Measurements from ENCODE around the gene REX1BD. TPM values are rescaled to one million over a fixed set of nuclear protein-coding genes. Genes with fewer than 3 reads are reported as not detected.

The REX1BD gene
- total and polyA plus RNA-seq, 2 donors (not counting 3 experiments of a cell fraction or from before 2014, with no cell fraction given): 64.4 to 90.9 TPM

- ChIA-PET CTCF (interaction anchor here (0.9 to 2.0 kb wide), 9 partner anchors 14 to 115 kb away, joined by 3 to 12 read pairs (median 7); partner anchors contain the start of genes ELL, FKBP8 and UBA52), POLR2A (interaction anchor here (0.6 to 1.8 kb wide), 5 partner anchors 14 to 306 kb away, joined by 3 to 9 read pairs (median 4); partner anchors contain the start of genes ELL and UBA52)
- Histone ChIP-seq H3K4me2 (ENCODE audit: insufficient read depth, low read length) (peak within 1 kb of the TSS; percentile 91), H2AFZ (ENCODE audit: low read depth, low read length) (peak within 1 kb of the TSS; percentile 30), H3K9ac (replicated peaks; ENCODE audit: extremely low read depth, insufficient read depth, low read length) (peak within 1 kb of the TSS; percentile 89), H3K27me3 (ENCODE audit: control insufficient read depth in 2 of 2, insufficient read depth in 2 of 2, low read length in 2 of 2) (no peaks in the 10 kb centered on the region), H3K27ac (ENCODE audit: insufficient read depth, low read depth, low read length) (peak within 1 kb of the TSS; percentile 84), H3K79me2 (ENCODE audit: control insufficient read depth, insufficient read depth, low read length) (peaks cover 27% of the 10 kb centered on the region), H3K4me1 (ENCODE audit: control insufficient read depth, extremely low read depth, insufficient read depth, low read length) (peaks cover 28% of the 10 kb centered on the region), H3K4me3 (replicated peaks in 1 of 3; ENCODE audit: insufficient read depth in 1 of 3, low read depth in 1 of 3, low read length in 3 of 3) (peak within 1 kb of the TSS; percentile 56 to 90 (median 81)), H3K9me3 (replicated peaks; ENCODE audit: control insufficient read depth, insufficient read depth, low read length) (no peaks in the 10 kb centered on the region), H3K9me1 (replicated peaks; ENCODE audit: control insufficient read depth, extremely low read depth, insufficient read depth, low read length) (no peaks in the 10 kb centered on the region), H4K20me1 (replicated peaks; ENCODE audit: control insufficient read depth, extremely low read depth, insufficient read depth, low read length) (no peaks in the 10 kb centered on the region), H3K36me3 (ENCODE audit: control insufficient read depth in 2 of 2, extremely low read depth in 1 of 2, insufficient read depth in 2 of 2, low read length in 2 of 2) (no peaks in the 10 kb centered on the region)
- FAIRE-seq: peak; percentile 98
- intact Hi-C loops (cut with micrococcal nuclease): loop anchor here (1.0 kb wide), 2 partner anchors 14 to 35 kb away; partner anchors contain the start of genes ELL and UBA52
- dilution Hi-C loops (cut with MboI; ENCODE audit: extremely low pct_ligation_motif_present, low sequenced_read_pairs): no loop called here
- peak; percentile 91 for TF ChIP-seq POLR2AphosphoS5 (IDR thresholded peaks at IDR 0.05; ENCODE audit: insufficient read depth, low read depth, low read length)
- no peak for TF ChIP-seq MAX (IDR thresholded peaks at IDR 0.05; ENCODE audit: insufficient read depth, insufficient read length)
- no peak for TF ChIP-seq FOS (IDR thresholded peaks at IDR 0.05; ENCODE audit: borderline replicate concordance, insufficient read depth, low read length)
- peak; percentile 66 for TF ChIP-seq POLR2A (IDR thresholded peaks at IDR 0.05; ENCODE audit: low read depth, low read length)
- DNase-seq (ENCODE audit: low read depth, low spot score): peak; percentile 98
- BruUV-seq (replicated peaks): no TSS peak
Measured at GRCh38 chr19:18557411-18558201, 31.0 kb upstream of the REX1BD start, which contains the start of gene KXD1. TSS of gene KXD1 (plus strand) at chr19:18557870. CDS start at chr19:18562057, 4,187 bp downstream.

- Histone ChIP-seq H3K9ac (replicated peaks; ENCODE audit: extremely low read depth, insufficient read depth, low read length) (peak overlapping the region; percentile 89), H3K79me2 (ENCODE audit: control insufficient read depth, insufficient read depth, low read length) (peaks cover 28% of the 10 kb centered on the region), H3K4me1 (ENCODE audit: control insufficient read depth, extremely low read depth, insufficient read depth, low read length) (peaks cover 30% of the 10 kb centered on the region), H4K20me1 (replicated peaks; ENCODE audit: control insufficient read depth, extremely low read depth, insufficient read depth, low read length) (no peaks in the 10 kb centered on the region), H3K36me3 (ENCODE audit: control insufficient read depth in 2 of 2, extremely low read depth in 1 of 2, insufficient read depth in 2 of 2, low read length in 2 of 2) (no peaks in the 10 kb centered on the region), H3K9me3 (replicated peaks; ENCODE audit: control insufficient read depth, insufficient read depth, low read length) (no peaks in the 10 kb centered on the region), H3K27me3 (ENCODE audit: control insufficient read depth in 2 of 2, insufficient read depth in 2 of 2, low read length in 2 of 2) (no peaks in the 10 kb centered on the region), H3K27ac (ENCODE audit: insufficient read depth, low read depth, low read length) (peak overlapping the region; percentile 84), H3K4me3 (replicated peaks in 1 of 3; ENCODE audit: insufficient read depth in 1 of 3, low read depth in 1 of 3, low read length in 3 of 3) (peak overlapping the region; percentile 56 to 90 (median 81)), H2AFZ (ENCODE audit: low read depth, low read length) (no peak overlapping the region), H3K9me1 (replicated peaks; ENCODE audit: control insufficient read depth, extremely low read depth, insufficient read depth, low read length) (no peaks in the 10 kb centered on the region), H3K4me2 (ENCODE audit: insufficient read depth, low read length) (peak overlapping the region; percentile 91)
- POLR2A ChIA-PET: interaction anchor here (0.6 to 1.8 kb wide), 3 partner anchors 13 to 36 kb away, joined by 3 to 9 read pairs (median 8); partner anchors contain the start of genes ELL and UBA52
- BruUV-seq (replicated peaks): TSS peak; percentile 50
- FAIRE-seq (no peak), DNase-seq (ENCODE audit: low read depth, low spot score) (no peak)
- intact Hi-C loops (cut with micrococcal nuclease): no loop called here
- dilution Hi-C loops (cut with MboI; ENCODE audit: extremely low pct_ligation_motif_present, low sequenced_read_pairs): no loop called here
- TF ChIP-seq POLR2AphosphoS5 (IDR thresholded peaks at IDR 0.05; ENCODE audit: insufficient read depth, low read depth, low read length) (no peak), FOS (IDR thresholded peaks at IDR 0.05; ENCODE audit: borderline replicate concordance, insufficient read depth, low read length) (no peak), GATA2 (IDR thresholded peaks at IDR 0.05; ENCODE audit: insufficient read depth, insufficient read length, low read depth, low read length) (no peak), MAX (IDR thresholded peaks at IDR 0.05; ENCODE audit: insufficient read depth, insufficient read length) (no peak), CTCF (IDR thresholded peaks at IDR 0.05; ENCODE audit: extremely low read depth in 1 of 2, insufficient read depth in 1 of 2, low read depth in 1 of 2, low read length in 2 of 2) (no peak), EZH2 (IDR thresholded peaks at IDR 0.05; ENCODE audit: borderline replicate concordance, low read depth, low read length, severe bottlenecking) (no peak), JUN (IDR thresholded peaks at IDR 0.05; ENCODE audit: borderline replicate concordance, insufficient read depth, insufficient read length, low read depth) (no peak), MYC (IDR thresholded peaks at IDR 0.05; ENCODE audit: low read depth, low read length) (no peak), POLR2A (IDR thresholded peaks at IDR 0.05; ENCODE audit: low read depth, low read length) (no peak)
- CTCF ChIA-PET: interaction anchor here (0.6 to 2.0 kb wide), 10 partner anchors 13 to 114 kb away, joined by 3 to 12 read pairs (median 5); partner anchors contain the start of genes ELL, FKBP8 and UBA52
Measured at GRCh38 chr19:18558202-18558555, 30.4 kb upstream of the REX1BD start.
